Stimulated activated CD4-positive, alpha-beta T cell treated with anti-CD3 and anti-CD28 coated beads, Interleukin-15, amount 100 ng/mL, for 24 hours (primary cell): Measurements from ENCODE around the gene MXRA7.
"Not testable (repeated sequence)": the region's sequence is repeated elsewhere in the genome, so short reads cannot be mapped to it uniquely, and the experiment has no call there.

ENCODE experiments used
- DNase-seq: peaks from one replicate; pipeline ENCODE4 v3.0.0-alpha.2; 2020

Gene MXRA7

GRCh38 chr17:76714822-76715495, 4.2 kb upstream of the MXRA7 start:
- DNase-seq = peak; percentile 85

GRCh38 chr17:76714336-76714735, 3.6 kb upstream of the MXRA7 start:
- DNase-seq = no peak

GRCh38 chr17:76713765-76714164, 3.0 kb upstream of the MXRA7 start:
- no peak for DNase-seq

- DNase-seq = not testable (repeated sequence)
Measured at GRCh38 chr17:76712321-76712720, 1.6 kb upstream of the MXRA7 start.

- not testable (repeated sequence) for DNase-seq
Measured at GRCh38 chr17:76709951-76710862, 558 bp downstream of the MXRA7 start.

- DNase-seq = no peak
Measured at GRCh38 chr17:76709077-76709950, 1.5 kb downstream of the MXRA7 start.

- no peak for DNase-seq
Measured at GRCh38 chr17:76707985-76708807, 2.6 kb downstream of the MXRA7 start.

- DNase-seq = no peak
Measured at GRCh38 chr17:76706817-76707216, 3.9 kb downstream of the MXRA7 start.

- DNase-seq = no peak
Measured at GRCh38 chr17:76704805-76705204, 6.0 kb downstream of the MXRA7 start.

GRCh38 chr17:76702941-76703637, 7.7 kb downstream of the MXRA7 start:
- no peak for DNase-seq

GRCh38 chr17:76702076-76702475, 8.7 kb downstream of the MXRA7 start:
- DNase-seq = no peak

GRCh38 chr17:76701471-76701967, 9.2 kb downstream of the MXRA7 start:
- no peak for DNase-seq

GRCh38 chr17:76700617-76701470, 9.9 kb downstream of the MXRA7 start:
- no peak for DNase-seq

- no peak for DNase-seq
Measured at GRCh38 chr17:76700270-76700616, 10.5 kb downstream of the MXRA7 start.

GRCh38 chr17:76698466-76698977, 12.2 kb downstream of the MXRA7 start:
- DNase-seq = not testable (repeated sequence)

GRCh38 chr17:76697702-76698465, 12.9 kb downstream of the MXRA7 start:
- DNase-seq = no peak

- no peak for DNase-seq
Measured at GRCh38 chr17:76696763-76697701, 13.7 kb downstream of the MXRA7 start.
